NCI-H1694 treated with DMSO at 0.1 percent for 48 hours (cell line): Measurements from ENCODE around the gene CCDC38.

ENCODE experiments used
- DNase-seq: peaks from one replicate; lab custom pipeline; 2025; lab: John Stamatoyannopoulos, UW

The CCDC38 gene

GRCh38 chr12:95960241-95960640, 17.8 kb upstream of the CCDC38 start:
- DNase-seq = no peak

- DNase-seq = peak; percentile 24
These were observed 16.7 kb upstream of the CCDC38 start for GRCh38 chr12:95959107-95959506.

GRCh38 chr12:95956557-95957145, 14.2 kb upstream of the CCDC38 start:
- DNase-seq = no peak

GRCh38 chr12:95955549-95956159, 13.2 kb upstream of the CCDC38 start:
- DNase-seq = no peak

GRCh38 chr12:95953000-95953399, 10.6 kb upstream of the CCDC38 start:
- DNase-seq = no peak

GRCh38 chr12:95951515-95951914, 9.1 kb upstream of the CCDC38 start:
- no peak for DNase-seq

GRCh38 chr12:95949477-95950206, 7.2 kb upstream of the CCDC38 start:
- DNase-seq = no peak

GRCh38 chr12:95944108-95944704, 1.8 kb upstream of the CCDC38 start:
- DNase-seq = no peak

- no peak for DNase-seq
These were observed 972 bp upstream of the CCDC38 start, which contains the start of gene AMDHD1 for GRCh38 chr12:95943330-95943842. Gene AMDHD1, plus strand, starts transcription at chr12:95943331. Its CDS starts 68 bp downstream, at chr12:95943399.

GRCh38 chr12:95942101-95942523, 302 bp downstream of the CCDC38 start:
- no peak for DNase-seq

- DNase-seq = no peak
These were observed 1.9 kb downstream of the CCDC38 start for GRCh38 chr12:95940514-95940913.

GRCh38 chr12:95922231-95922630, 20.2 kb downstream of the CCDC38 start:
- no peak for DNase-seq

- no peak for DNase-seq
These were observed 23.3 kb downstream of the CCDC38 start for GRCh38 chr12:95919110-95919509.

- DNase-seq = peak; percentile 71
These were observed 24.0 kb downstream of the CCDC38 start for GRCh38 chr12:95918194-95918993.

- DNase-seq = no peak
These were observed 32.5 kb downstream of the CCDC38 start for GRCh38 chr12:95909871-95910270.

GRCh38 chr12:95908573-95908972, 33.8 kb downstream of the CCDC38 start:
- DNase-seq = no peak

GRCh38 chr12:95898081-95898480, 44.3 kb downstream of the CCDC38 start:
- no peak for DNase-seq

- DNase-seq = no peak
These were observed 45.6 kb downstream of the CCDC38 start for GRCh38 chr12:95896846-95897245.

GRCh38 chr12:95890958-95891357, 51.5 kb downstream of the CCDC38 start:
- DNase-seq = no peak

- no peak for DNase-seq
These were observed 55.1 kb downstream of the CCDC38 start for GRCh38 chr12:95887311-95887710.

- DNase-seq = no peak
These were observed 57.4 kb downstream of the CCDC38 start for GRCh38 chr12:95884998-95885397.

- DNase-seq = no peak
These were observed 59.5 kb downstream of the CCDC38 start for GRCh38 chr12:95882873-95883272.
